Breast epithelium (tissue), 3 donors: ENCODE measurements around the gene MCRS1.

Experiments used
- CTCF ChIP-seq, 3 donors: fragments of 450-650 bp; IDR thresholded peaks; one replicate each; pipeline ENCODE4 v1.5.1; 2016 to 2017; ENCODE audit warnings: antibody characterized with exemption in 3 of 3, mild to moderate bottlenecking in 3 of 3, moderate library complexity in 3 of 3
- POLR2A ChIP-seq: fragments of 450-650 bp; IDR thresholded peaks from one replicate; pipeline ENCODE4 v1.6.1; 2016; ENCODE audit warnings: antibody characterized with exemption, mild to moderate bottlenecking, moderate library complexity
- POLR2AphosphoS5 ChIP-seq, 3 donors: sonication (generic); formaldehyde crosslinking; IDR thresholded peaks; one replicate each; pipeline ENCODE4 v1.6.1; 2017; ENCODE audit warnings: antibody characterized with exemption in 3 of 3

- no peak for TF ChIP-seq CTCF (IDR thresholded peaks at IDR 0.05)
- TF ChIP-seq POLR2AphosphoS5 (IDR thresholded peaks at IDR 0.05): no peak
- TF ChIP-seq POLR2A: no peak
Observed at GRCh38 chr12:49537752-49538509, 30.0 kb downstream of the MCRS1 start.
